ENCODE results near the gene TGFBR2.

- TF ChIP-seq EP300 (IDR thresholded peaks at IDR 0.05; ENCODE audit: borderline replicate concordance) (no peak), RAD21 (IDR thresholded peaks at IDR 0.05; ENCODE audit: low read depth) (no peak), TCF12 (IDR thresholded peaks at IDR 0.05; ENCODE audit: low read depth) (no peak), ZBTB7A (IDR thresholded peaks at IDR 0.05; ENCODE audit: low read depth) (no peak), TEAD4 (IDR thresholded peaks at IDR 0.05) (no peak), FOXM1 (IDR thresholded peaks at IDR 0.05; ENCODE audit: borderline replicate concordance, low read depth) (no peak), MAX (IDR thresholded peaks at IDR 0.05) (no peak), YY1 (IDR thresholded peaks at IDR 0.05; ENCODE audit: low read depth) (no peak), CREB1 (IDR thresholded peaks at IDR 0.05; ENCODE audit: low read depth) (no peak)
- TF ChIP-seq, protein P1, sequence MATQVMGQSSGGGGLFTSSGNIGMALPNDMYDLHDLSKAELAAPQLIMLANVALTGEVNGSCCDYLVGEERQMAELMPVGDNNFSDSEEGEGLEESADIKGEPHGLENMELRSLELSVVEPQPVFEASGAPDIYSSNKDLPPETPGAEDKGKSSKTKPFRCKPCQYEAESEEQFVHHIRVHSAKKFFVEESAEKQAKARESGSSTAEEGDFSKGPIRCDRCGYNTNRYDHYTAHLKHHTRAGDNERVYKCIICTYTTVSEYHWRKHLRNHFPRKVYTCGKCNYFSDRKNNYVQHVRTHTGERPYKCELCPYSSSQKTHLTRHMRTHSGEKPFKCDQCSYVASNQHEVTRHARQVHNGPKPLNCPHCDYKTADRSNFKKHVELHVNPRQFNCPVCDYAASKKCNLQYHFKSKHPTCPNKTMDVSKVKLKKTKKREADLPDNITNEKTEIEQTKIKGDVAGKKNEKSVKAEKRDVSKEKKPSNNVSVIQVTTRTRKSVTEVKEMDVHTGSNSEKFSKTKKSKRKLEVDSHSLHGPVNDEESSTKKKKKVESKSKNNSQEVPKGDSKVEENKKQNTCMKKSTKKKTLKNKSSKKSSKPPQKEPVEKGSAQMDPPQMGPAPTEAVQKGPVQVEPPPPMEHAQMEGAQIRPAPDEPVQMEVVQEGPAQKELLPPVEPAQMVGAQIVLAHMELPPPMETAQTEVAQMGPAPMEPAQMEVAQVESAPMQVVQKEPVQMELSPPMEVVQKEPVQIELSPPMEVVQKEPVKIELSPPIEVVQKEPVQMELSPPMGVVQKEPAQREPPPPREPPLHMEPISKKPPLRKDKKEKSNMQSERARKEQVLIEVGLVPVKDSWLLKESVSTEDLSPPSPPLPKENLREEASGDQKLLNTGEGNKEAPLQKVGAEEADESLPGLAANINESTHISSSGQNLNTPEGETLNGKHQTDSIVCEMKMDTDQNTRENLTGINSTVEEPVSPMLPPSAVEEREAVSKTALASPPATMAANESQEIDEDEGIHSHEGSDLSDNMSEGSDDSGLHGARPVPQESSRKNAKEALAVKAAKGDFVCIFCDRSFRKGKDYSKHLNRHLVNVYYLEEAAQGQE (IDR thresholded peaks at IDR 0.05; ENCODE audit: low read depth), result no peak
These were observed 126.8 kb downstream of the TGFBR2 start for GRCh38 chr3:30733209-30733608.
